RWPE2 (cell line): ENCODE measurements around the gene SNX11.

Experiments used
- ATAC-seq: fragments of 200-7000 bp; cut with Tn5 transposase; 3 replicates; pipeline ENCODE4 v1.9.1; 2021; ENCODE audit warnings: low read depth
- DNase-seq: peaks from one replicate; pipeline ENCODE4 v3.0.0-alpha.2; 2020; ENCODE audit warnings: low spot score
- H3K27ac ChIP-seq: fragments of 450-650 bp; 2 replicates; pipeline ENCODE4 v1.5.1; 2017; ENCODE audit warnings: mild to moderate bottlenecking; ENCODE audit not compliant: poor library complexity, severe bottlenecking
- H3K27me3 ChIP-seq: fragments of 250-450 bp; sonication (Bioruptor Pico); 2 replicates; pipeline ENCODE4 v1.5.1; 2021; ENCODE audit warnings: mild to moderate bottlenecking, moderate library complexity; ENCODE audit not compliant: insufficient read depth, poor library complexity, severe bottlenecking
- H3K36me3 ChIP-seq: fragments of 250-450 bp; sonication (Bioruptor Pico); 2 replicates; pipeline ENCODE4 v1.5.1; 2020; ENCODE audit warnings: low read depth, mild to moderate bottlenecking, moderate library complexity
- H3K4me1 ChIP-seq: fragments of 250-450 bp; sonication (Bioruptor Pico); 2 replicates; pipeline ENCODE4 v1.5.1; 2021; ENCODE audit warnings: mild to moderate bottlenecking, moderate library complexity; ENCODE audit not compliant: insufficient read depth, poor library complexity, severe bottlenecking
- H3K4me3 ChIP-seq: fragments of 250-450 bp; sonication (Bioruptor Pico); 2 replicates; pipeline ENCODE4 v1.5.1; 2021; ENCODE audit warnings: mild to moderate bottlenecking, moderate library complexity; ENCODE audit not compliant: severe bottlenecking
- H3K9me3 ChIP-seq: fragments of 250-450 bp; sonication (Bioruptor Pico); 2 replicates; pipeline ENCODE4 v1.5.1; 2021; ENCODE audit warnings: mild to moderate bottlenecking, moderate library complexity; ENCODE audit not compliant: severe bottlenecking
- TF ChIP-seq, protein P1 (sequence below): fragments of 450-650 bp; IDR thresholded peaks from one replicate; pipeline ENCODE4 v1.5.1; 2017; ENCODE audit warnings: mild to moderate bottlenecking, moderate library complexity; ENCODE audit not compliant: poor library complexity, severe bottlenecking

Gene SNX11

DNA sequence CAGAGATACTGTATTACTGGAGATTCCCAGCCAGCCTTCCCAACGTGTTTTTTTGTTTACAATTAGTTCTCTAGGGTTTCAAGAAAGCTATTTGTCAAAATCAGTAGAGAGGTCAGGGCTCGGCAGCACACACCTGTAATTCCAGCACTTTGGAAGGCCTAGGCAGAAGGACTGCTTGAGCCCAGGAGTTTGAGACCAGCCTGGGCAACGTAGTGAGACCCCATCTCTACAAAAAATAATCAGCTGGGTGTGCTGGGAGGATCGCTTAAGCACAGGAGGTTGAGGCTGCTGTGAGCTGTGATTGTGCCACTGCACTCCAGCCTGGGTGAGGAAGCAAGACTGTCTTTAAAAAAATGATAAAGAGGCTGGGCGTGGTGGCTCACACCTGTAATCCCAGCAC lies 25.7 kb upstream of the SNX11 start:
- ATAC-seq (no peak), DNase-seq (no peak)
- H3K27ac ChIP-seq, result no peak overlapping the region

DNA sequence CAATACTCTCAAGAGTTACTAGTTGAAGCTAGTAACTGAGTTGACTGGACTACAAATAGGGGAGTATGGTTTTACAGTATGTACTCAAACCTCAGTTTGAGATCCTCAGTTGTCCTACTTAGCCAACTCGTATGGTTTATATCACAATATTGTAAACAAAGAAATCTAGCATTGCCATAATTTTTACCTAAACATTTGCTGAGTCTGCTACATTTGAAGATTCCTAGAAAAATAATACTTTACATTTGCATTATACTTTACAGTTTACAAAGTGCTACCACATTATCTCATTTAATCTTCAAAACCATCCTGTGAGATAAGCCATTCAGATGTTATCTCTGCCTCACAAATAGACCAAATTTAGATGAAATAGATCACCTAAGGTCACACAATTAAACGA lies 22.6 kb upstream of the SNX11 start:
- ATAC-seq, result no peak
- Histone ChIP-seq H3K9me3 (no peaks in the 10 kb centered on the region), H3K36me3 (peaks cover 12% of the 10 kb centered on the region), H3K27me3 (no peaks in the 10 kb centered on the region), H3K4me1 (no peaks in the 10 kb centered on the region), H3K4me3 (no peak overlapping the region), H3K27ac (no peak overlapping the region)
- DNase-seq, result no peak
- TF ChIP-seq, protein P1, sequence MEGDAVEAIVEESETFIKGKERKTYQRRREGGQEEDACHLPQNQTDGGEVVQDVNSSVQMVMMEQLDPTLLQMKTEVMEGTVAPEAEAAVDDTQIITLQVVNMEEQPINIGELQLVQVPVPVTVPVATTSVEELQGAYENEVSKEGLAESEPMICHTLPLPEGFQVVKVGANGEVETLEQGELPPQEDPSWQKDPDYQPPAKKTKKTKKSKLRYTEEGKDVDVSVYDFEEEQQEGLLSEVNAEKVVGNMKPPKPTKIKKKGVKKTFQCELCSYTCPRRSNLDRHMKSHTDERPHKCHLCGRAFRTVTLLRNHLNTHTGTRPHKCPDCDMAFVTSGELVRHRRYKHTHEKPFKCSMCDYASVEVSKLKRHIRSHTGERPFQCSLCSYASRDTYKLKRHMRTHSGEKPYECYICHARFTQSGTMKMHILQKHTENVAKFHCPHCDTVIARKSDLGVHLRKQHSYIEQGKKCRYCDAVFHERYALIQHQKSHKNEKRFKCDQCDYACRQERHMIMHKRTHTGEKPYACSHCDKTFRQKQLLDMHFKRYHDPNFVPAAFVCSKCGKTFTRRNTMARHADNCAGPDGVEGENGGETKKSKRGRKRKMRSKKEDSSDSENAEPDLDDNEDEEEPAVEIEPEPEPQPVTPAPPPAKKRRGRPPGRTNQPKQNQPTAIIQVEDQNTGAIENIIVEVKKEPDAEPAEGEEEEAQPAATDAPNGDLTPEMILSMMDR, result no peak

More for the DNA sequence above, 25.7 kb upstream of the SNX11 start:
- H3K9me3 ChIP-seq, result no peaks in the 10 kb centered on the region
- H3K36me3 ChIP-seq, result peaks cover 10% of the 10 kb centered on the region
- TF ChIP-seq, protein P1, result no peak
- H3K27me3 ChIP-seq, result no peaks in the 10 kb centered on the region
- H3K4me1 ChIP-seq, result no peaks in the 10 kb centered on the region
- no peak overlapping the region for H3K4me3 ChIP-seq

DNA sequence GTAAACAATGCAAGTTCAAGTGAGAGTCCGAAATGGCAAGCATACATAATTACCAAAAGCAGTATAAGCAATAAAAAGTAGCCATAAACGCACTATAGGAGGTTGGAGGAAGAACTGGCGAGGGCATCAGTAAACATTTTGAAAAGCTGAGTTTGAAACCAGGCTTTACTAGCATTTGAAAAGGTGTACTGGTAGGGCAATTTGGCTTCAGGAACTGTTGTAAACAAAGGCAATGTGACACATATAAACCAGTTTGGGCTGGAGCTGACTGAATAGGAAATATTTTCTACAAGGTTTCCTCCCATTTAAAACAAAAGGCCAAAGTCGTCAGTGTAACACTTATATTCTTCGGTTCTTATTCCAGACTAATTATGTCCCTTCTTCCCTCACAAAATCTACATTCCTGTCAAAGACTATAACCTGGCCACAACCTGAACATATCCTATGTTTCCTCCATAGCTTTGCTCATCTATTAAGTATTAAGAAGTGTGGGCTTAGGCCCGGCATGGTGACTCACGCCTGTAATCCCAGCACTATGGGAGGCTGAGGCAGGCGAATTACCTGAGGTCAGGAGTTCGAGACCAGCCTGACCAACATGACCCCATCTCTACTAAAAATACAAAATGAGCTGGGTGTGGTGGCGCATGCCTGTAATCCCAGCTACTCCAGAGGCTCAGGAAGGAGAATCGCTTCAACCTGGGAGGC lies 14.1 kb upstream of the SNX11 start:
- H3K4me3 ChIP-seq, result no peak overlapping the region
- no peaks in the 10 kb centered on the region for H3K4me1 ChIP-seq
- H3K27me3 ChIP-seq, result no peaks in the 10 kb centered on the region
- DNase-seq (no peak), ATAC-seq (no peak)
- TF ChIP-seq, protein P1, result no peak
- H3K36me3 ChIP-seq, result peaks cover 35% of the 10 kb centered on the region
- H3K27ac ChIP-seq, result no peak overlapping the region
- no peaks in the 10 kb centered on the region for H3K9me3 ChIP-seq

GRCh38 chr17:48095611-48096010 lies 12.0 kb upstream of the SNX11 start:
- Histone ChIP-seq H3K27me3 (no peaks in the 10 kb centered on the region), H3K9me3 (no peaks in the 10 kb centered on the region), H3K4me1 (peaks cover 5% of the 10 kb centered on the region), H3K36me3 (peaks cover 40% of the 10 kb centered on the region), H3K27ac (no peak overlapping the region), H3K4me3 (no peak overlapping the region)
- TF ChIP-seq, protein P1, result no peak
- ATAC-seq (no peak), DNase-seq (no peak)

DNA sequence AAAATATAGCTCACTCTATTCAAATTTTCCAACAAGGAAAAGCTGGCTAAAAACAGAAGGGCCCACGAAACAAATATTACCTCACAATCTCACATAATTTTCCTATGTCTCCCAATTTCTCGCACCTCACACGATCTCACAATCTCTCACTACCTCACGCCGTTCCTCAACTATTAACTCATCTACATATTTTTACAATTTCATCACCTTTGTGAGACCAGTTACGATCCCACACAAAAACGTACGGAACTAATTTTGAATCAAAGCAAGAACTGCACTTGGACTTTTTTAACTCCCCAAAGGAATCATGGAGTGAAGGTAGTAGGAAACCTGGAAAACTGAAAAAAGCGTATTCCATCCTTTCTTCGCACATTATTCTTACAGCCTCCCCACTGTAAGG lies 7.4 kb upstream of the SNX11 start:
- Histone ChIP-seq H3K9me3 (no peaks in the 10 kb centered on the region), H3K4me3 (peak overlapping the region; percentile 76), H3K27ac (peak overlapping the region; percentile 91), H3K4me1 (peaks cover 5% of the 10 kb centered on the region), H3K27me3 (no peaks in the 10 kb centered on the region), H3K36me3 (peaks cover 31% of the 10 kb centered on the region)
- ATAC-seq (0 out of 3 replicates have a peak, but pooled peaks have one; percentile 1), DNase-seq (no peak)
- TF ChIP-seq, protein P1, result no peak
